Aorta (tissue), 5 donors: ENCODE measurements around the gene ASB13. TPM values are rescaled to one million over a fixed set of nuclear protein-coding genes. Genes with fewer than 3 reads are reported as not detected.

Experiments used
- ATAC-seq: fragments of 200-7000 bp; cut with Tn5 transposase; one replicate; pipeline ENCODE4 v1.9.1; 2022; ENCODE audit warnings: moderate library complexity; ENCODE audit not compliant: low FRiP score
- DNase-seq, 2 donors: peaks; one replicate each; pipeline ENCODE4 v3.0.0-alpha.2; 2020
- H3K27ac ChIP-seq, 2 donors: one replicate each; pipeline ENCODE4 v1.5.1; 2013; ENCODE audit warnings: low read length in 2 of 2, mild to moderate bottlenecking in 2 of 2, moderate library complexity in 2 of 2, control low read depth in 1 of 2, inconsistent platforms in 1 of 2, low read depth in 1 of 2
- H3K27me3 ChIP-seq, 2 donors: one replicate each; pipeline ENCODE4 v1.6.1; 2013; ENCODE audit warnings: control low read depth in 1 of 2, low read length in 1 of 2, mild to moderate bottlenecking in 1 of 2, moderate library complexity in 1 of 2; ENCODE audit not compliant: insufficient read depth in 2 of 2, control insufficient read depth in 1 of 2
- H3K36me3 ChIP-seq, 2 donors: one replicate each; pipeline ENCODE4 v1.6.1; 2013; ENCODE audit warnings: control low read depth in 1 of 2, low read length in 1 of 2, mild to moderate bottlenecking in 1 of 2; ENCODE audit not compliant: insufficient read depth in 2 of 2, control insufficient read depth in 1 of 2
- H3K4me1 ChIP-seq, 2 donors: one replicate each; pipeline ENCODE4 v1.6.1; 2013; ENCODE audit warnings: low read length in 2 of 2, control low read depth in 1 of 2, mild to moderate bottlenecking in 1 of 2, moderate library complexity in 1 of 2; ENCODE audit not compliant: insufficient read depth in 2 of 2, control insufficient read depth in 1 of 2
- H3K4me3 ChIP-seq, 2 donors: one replicate each; pipeline ENCODE4 v1.5.1; 2013; ENCODE audit warnings: low read length in 2 of 2, control low read depth in 1 of 2, mild to moderate bottlenecking in 1 of 2
- H3K9me3 ChIP-seq: one replicate; pipeline ENCODE4 v1.6.1; 2013; ENCODE audit warnings: mild to moderate bottlenecking, low read length; ENCODE audit not compliant: control insufficient read depth
- WGBS, 2 donors: extraction: QIAGEN DNeasy Blood & Tissue Kit; methylation state at CpG; one replicate each; pipeline ENCODE4 v1.1.7; 2013; 5-methylcytosine and 5-hydroxymethylcytosine counted together
- intact Hi-C, 2 donors: fragments of 100-400 bp; cut with DNase I; formaldehyde crosslinking; loops; one replicate each; pipeline versions ENCODE4 v1.14.2 to v1.15.0; 2022
- polyA plus RNA-seq, 2 donors: library from polyadenylated mRNA; stranded (reverse); fragments of 200-250 nt; gene quantifications; one replicate each; pipeline ENCODE4 v1.2.3, GENCODE V29; 2013
- total RNA-seq, 2 donors: library from RNA; stranded (reverse); fragmentation: NEBNext Ultra II Directional; extraction: Animal tissue kit (Norgen Biotek cat#: 25700); gene quantifications; one replicate each; pipeline ENCODE4 v1.2.1, GENCODE V29; 2021
- donor health status: healthy with polysubstance abuse.
- donor health status: Bipolar disorder and iron deficiency.
- donor health status: DM: no; HTN: no; CAD: no.
- donor health status: DM: no; HTN: no; CAD: no.
- donor health status: DM: yes; HTN: yes; CAD: no.

ASB13 gene
- total and polyA plus RNA-seq, 4 donors: 19.2 to 35.1 (median 24.1) TPM

DNA sequence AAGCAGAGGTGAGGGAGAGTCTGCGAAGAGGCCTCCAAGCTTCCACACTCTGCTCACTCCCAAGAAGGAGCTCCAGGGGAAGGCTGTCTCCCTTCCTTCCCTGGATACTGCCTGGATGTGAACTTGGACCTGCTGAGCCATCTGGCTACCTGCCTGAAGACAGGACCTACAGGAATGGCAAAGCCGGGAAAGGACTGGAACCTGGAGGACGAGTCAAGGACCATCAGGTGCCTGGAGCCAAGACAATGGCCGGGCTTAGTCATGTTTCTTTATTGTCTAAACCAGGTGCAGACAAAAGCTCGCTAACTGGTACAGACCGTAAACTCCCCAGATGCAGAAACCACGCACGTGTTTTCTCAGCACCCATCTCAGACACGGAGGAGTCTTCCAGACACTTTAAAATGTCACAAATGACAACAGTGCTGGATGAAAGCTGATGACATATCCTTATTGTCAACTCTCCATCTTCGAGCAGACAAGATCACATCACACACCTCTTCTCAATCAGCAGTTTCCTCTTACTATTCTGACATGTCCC, 12.1 kb downstream of the ASB13 start:
- intact Hi-C loops: no loop called here
- H3K9me3 ChIP-seq: no peaks in the 10 kb centered on the region
- no peak for ATAC-seq
- no peaks in the 10 kb centered on the region for H3K36me3 ChIP-seq
- no peaks in the 10 kb centered on the region for H3K27me3 ChIP-seq
- H3K27ac ChIP-seq: no peak overlapping the region
- H3K4me3 ChIP-seq: no peak overlapping the region
- WGBS, 2 donors: 88 to 93% methylated on average over 10 of the region's 10 CpGs
- no peaks in the 10 kb centered on the region for H3K4me1 ChIP-seq
- DNase-seq: peak in 1 of 2 donors; percentile 12

DNA sequence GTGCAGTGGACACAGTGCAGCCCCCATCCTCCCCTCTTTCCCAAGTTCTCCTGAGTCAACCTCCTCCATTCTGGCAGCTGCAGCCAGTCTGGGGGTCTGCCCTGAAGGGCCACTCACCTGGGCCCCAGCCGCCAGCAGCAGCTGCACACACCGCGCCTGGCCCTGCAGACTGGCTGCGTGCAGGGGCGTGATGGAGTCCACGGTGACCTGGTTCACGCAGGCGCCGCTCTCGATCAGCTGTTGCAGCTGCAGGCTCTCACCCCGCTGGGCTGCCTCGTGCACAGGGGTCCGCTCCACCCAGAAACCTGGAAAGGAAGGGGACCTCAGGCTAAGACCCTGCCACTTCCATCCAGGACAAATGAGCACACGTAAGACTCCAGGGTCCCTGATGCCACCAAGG, 13.6 kb downstream of the ASB13 start:
- H3K27ac ChIP-seq: no peak overlapping the region
- intact Hi-C loops: no loop called here
- H3K4me1 ChIP-seq: no peaks in the 10 kb centered on the region
- ATAC-seq (peak; percentile 31), DNase-seq (no peak)
- H3K9me3 ChIP-seq: no peaks in the 10 kb centered on the region
- H3K4me3 ChIP-seq: no peak overlapping the region
- WGBS, 2 donors: 95 to 98% methylated on average over 14 of the region's 14 CpGs
- no peaks in the 10 kb centered on the region for H3K27me3 ChIP-seq
- no peaks in the 10 kb centered on the region for H3K36me3 ChIP-seq

DNA sequence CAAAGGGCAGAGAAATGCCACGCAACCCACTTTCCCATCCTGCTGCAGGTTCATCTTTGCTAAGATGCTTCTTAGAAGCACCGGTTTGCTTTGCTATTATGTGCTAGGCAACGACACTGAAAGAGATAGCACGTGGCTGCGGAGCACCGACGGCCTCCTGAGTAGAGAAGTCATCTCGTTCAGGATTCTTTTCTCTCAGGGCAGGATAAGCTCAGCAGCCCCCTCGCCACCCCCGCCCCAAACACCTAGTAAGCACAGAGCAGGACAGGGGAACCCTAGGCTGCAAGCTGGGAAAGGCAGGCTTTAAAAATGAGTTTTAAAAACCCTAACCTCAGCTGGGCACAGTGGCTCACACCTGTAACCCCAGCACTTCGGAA, 15.0 kb downstream of the ASB13 start:
- Histone ChIP-seq H3K4me3 (no peak overlapping the region), H3K36me3 (peaks cover 0 to under 1% of the 10 kb centered on the region in 2 donors), H3K9me3 (no peaks in the 10 kb centered on the region), H3K27me3 (no peaks in the 10 kb centered on the region), H3K27ac (no peak overlapping the region), H3K4me1 (no peaks in the 10 kb centered on the region)
- peak in 1 of 2 donors; percentile 68 for DNase-seq
- no peak for ATAC-seq
- intact Hi-C loops: no loop called here
- 96 to 97% methylated on average over 11 of the region's 11 CpGs for WGBS, 2 donors

DNA sequence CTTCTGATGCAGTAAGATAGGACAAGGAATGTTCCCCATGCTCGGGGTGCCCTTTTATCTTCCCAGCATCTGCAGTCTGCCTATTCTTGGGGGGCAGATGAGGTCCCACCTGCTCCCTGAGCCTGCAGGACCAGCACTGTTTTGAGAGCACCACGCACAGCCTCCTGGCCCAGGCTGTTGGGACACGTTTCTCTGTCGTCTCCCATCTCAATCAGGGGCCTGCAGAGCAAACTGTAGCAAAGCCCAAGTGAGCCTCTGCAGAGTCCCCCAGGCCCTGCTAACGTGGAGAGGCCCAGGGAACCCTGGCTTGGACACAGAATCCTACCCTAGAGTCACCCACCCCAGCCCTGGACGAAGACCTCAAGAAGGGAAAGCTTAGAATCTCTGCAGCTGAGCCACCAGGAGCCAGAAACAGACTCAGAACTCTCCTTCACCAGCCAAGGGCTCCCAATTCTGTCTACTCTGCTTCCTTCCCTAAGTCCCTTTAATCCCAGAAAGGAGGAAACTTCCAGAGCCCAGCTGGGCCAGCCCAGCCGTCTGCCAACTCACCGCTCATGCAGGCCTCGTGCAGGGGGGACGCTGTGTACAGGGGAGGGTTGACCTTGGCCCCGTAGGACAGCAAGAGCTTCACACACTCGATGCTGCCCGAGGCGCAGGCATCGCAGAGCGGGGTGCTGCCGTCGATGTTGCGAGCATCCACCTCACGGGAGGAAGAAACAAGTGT, 15.6 kb downstream of the ASB13 start:
- no peaks in the 10 kb centered on the region for H3K9me3 ChIP-seq
- ATAC-seq (no peak), DNase-seq (peak in 1 of 2 donors; percentile 62)
- intact Hi-C loops: no loop called here
- 89 to 91% methylated on average over 20 of the region's 20 CpGs for WGBS, 2 donors
- no peak overlapping the region for H3K27ac ChIP-seq
- no peaks in the 10 kb centered on the region for H3K27me3 ChIP-seq
- peaks cover 0 to 2% of the 10 kb centered on the region in 2 donors for H3K36me3 ChIP-seq
- no peak overlapping the region for H3K4me3 ChIP-seq
- H3K4me1 ChIP-seq: no peaks in the 10 kb centered on the region

DNA sequence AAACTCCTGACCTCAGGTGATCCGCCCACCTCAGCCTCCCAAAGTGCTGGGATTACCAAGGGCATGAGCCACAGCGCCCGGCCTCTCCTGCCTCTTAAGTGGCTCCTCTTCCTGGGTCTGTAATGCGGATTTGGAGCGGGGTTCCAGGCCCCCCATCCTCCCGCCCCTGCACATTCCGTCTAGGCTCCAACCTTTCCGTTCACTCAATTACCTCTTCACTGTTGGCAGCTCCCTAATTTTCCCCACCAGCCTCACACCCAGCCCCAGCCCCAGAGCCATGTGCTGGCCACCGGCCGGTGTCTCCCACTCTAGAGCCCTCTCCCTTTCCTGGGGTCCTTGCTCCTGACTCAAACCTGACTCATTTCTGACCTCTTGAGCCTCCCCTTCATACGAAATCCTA, 16.6 kb downstream of the ASB13 start:
- H3K27ac ChIP-seq: no peak overlapping the region
- ATAC-seq (no peak), DNase-seq (peak in 1 of 2 donors; percentile 59)
- no peaks in the 10 kb centered on the region for H3K9me3 ChIP-seq
- no peaks in the 10 kb centered on the region for H3K27me3 ChIP-seq
- no peaks in the 10 kb centered on the region for H3K4me1 ChIP-seq
- peaks cover 0 to 2% of the 10 kb centered on the region in 2 donors for H3K36me3 ChIP-seq
- no peak overlapping the region for H3K4me3 ChIP-seq
- 96 to 97% methylated on average over 11 of the region's 11 CpGs for WGBS, 2 donors
- intact Hi-C loops: no loop called here

DNA sequence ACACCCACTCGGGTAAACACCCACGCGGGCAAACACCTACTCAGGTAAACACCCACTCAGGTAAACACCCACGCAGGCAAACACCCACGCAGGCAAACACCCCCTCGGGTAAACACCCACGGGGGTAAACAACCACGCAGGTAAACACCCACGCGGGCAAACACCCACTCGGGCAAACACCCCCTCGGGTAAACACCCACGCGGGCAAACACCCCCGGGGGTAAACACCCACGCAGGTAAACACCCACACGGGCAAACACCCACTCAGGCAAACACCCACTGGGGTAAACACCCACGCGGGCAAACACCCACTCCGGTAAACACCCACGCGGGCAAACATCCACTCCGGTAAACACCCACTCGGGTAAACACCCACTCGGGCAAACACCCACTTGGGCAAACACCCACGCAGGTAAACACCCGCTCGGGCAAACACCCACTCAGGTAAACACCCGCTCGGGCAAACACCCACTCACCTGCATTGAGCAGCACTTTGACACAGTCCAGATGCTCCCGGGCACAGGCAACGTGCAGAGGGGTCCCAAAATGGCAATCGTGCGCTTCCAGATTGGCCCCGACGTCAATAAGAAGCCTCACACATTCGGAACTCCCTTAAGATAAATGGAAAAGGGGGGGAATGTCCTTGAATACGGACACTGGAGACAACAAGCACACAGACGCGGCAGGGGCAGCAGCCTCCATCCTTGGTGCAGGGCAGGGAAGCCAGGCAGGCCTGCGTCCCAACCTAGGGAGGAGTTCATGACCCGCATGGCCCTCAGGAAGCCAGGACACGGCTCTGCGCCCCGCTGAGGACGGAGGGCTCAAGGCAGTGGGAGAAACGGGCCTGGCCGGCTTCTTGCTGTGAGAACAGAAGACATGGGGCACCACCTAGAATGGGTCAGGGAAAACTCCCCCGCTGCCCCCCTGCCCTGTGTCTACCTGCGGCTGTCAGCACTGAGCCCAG, 17.6 kb downstream of the ASB13 start:
- DNase-seq: peak in 1 of 2 donors; percentile 69
- H3K36me3 ChIP-seq: peaks cover 0 to 2% of the 10 kb centered on the region in 2 donors
- H3K27ac ChIP-seq: no peak overlapping the region
- intact Hi-C loops: no loop called here
- ATAC-seq: no peak
- H3K4me3 ChIP-seq: no peak overlapping the region
- 94% methylated on average over 50 of the region's 50 CpGs for WGBS, 2 donors
- H3K4me1 ChIP-seq: peaks cover 0 to 2% of the 10 kb centered on the region in 2 donors
- no peaks in the 10 kb centered on the region for H3K27me3 ChIP-seq
- no peaks in the 10 kb centered on the region for H3K9me3 ChIP-seq

DNA sequence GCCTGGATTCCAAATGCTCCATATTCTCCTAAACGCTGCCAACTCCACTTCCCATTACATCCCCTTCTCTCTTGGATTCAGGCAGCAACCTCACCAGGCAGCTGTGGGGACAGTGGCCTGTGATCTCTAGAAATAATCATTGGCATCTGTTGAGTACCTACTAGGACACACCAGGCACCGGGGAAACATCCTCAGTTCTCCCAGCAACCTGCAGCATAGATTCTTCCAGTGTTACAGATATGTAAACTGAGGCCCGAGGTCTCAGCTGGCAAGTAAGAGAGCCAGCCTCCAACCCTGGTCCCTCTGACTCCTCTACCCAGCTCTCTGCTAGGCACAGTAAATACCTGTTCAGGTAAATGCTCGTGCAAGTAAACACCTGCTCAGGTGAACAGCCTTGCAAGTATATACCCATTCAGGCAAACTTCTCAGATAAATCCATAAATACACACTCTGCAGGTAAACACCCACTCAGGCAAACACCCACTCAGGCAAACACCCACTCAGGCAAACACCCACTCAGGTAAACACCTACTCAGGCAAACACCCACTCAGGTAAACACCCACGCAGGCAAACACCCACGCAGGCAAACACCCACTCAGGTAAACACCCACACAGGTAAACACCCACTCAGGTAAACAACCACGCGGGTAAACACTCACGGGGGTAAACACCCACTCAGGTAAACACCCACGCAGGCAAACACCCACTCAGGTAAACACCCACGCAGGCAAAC, 18.7 kb downstream of the ASB13 start:
- 92 to 95% methylated on average over 11 of the region's 11 CpGs for WGBS, 2 donors
- peak in 1 of 2 donors; percentile 27 for DNase-seq
- peaks cover 0 to 2% of the 10 kb centered on the region in 2 donors for H3K36me3 ChIP-seq
- H3K27me3 ChIP-seq: no peaks in the 10 kb centered on the region
- no peak overlapping the region for H3K4me3 ChIP-seq
- no peak for ATAC-seq
- H3K27ac ChIP-seq: no peak overlapping the region
- intact Hi-C loops: no loop called here
- H3K4me1 ChIP-seq: peaks cover 0 to 2% of the 10 kb centered on the region in 2 donors
- no peaks in the 10 kb centered on the region for H3K9me3 ChIP-seq

DNA sequence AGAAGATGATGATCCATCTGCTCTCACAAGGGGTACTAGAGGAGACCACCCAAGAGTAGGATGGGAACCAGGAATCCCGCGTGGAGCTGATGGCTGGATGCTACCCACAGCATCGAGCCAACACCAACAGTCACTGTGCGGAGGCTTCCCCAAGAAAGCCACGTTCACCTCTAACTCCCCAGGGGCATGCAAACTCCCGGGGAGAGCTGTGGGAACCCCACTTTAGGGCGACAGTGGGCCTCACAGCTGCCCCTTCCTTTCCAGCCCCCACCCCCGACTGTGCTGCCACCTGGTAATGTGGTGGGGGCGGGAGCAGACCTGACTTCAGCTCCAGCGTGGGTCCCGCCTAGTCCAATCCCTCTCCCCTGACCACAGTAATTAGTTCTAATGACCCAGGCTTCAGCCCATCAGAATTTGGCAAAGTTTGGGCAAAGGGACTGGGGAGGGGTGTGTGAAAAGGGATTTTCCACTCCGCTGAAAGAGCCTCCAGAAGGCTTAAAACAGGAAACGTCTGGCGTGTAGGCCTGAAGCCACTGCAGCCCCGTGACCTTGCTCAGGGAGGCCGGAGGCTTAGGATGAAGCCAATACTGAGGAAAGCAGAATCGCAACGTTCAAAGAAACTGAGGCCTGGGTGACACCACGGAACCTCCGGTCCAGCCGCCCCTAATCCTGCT, 20.3 kb downstream of the ASB13 start:
- ATAC-seq: no peak
- 76 to 77% methylated on average over 21 of the region's 21 CpGs for WGBS, 2 donors
- Histone ChIP-seq H3K4me3 (no peak overlapping the region), H3K9me3 (no peaks in the 10 kb centered on the region), H3K36me3 (peaks cover 0 to 3% of the 10 kb centered on the region in 2 donors), H3K27ac (no peak overlapping the region), H3K27me3 (no peaks in the 10 kb centered on the region), H3K4me1 (peaks cover 0 to 2% of the 10 kb centered on the region in 2 donors)
- intact Hi-C loops: no loop called here
- DNase-seq: no peak
